Astrocyte of the spinal cord (primary cell): ENCODE results near the gene KREMEN2.

ENCODE experiments used
- DNase-seq: peaks from one replicate; pipeline ENCODE4 v3.0.0; 2011; ENCODE audit warnings: low read depth, low spot score
- H3K4me3 ChIP-seq: 2 replicates; pipeline ENCODE4 v1.5.1; 2011; ENCODE audit warnings: low read depth, mild to moderate bottlenecking, low read length, moderate library complexity
- CTCF ChIP-seq: IDR thresholded peaks from 2 replicates; pipeline ENCODE4 v1.5.1; 2012; ENCODE audit warnings: low read depth, mild to moderate bottlenecking, low read length, inconsistent platforms
- in situ Hi-C: cut with HindIII; loops from 2 replicates; pipeline ENCODE4 v1.10.0; 2017; ENCODE audit warnings: low sequenced_read_pairs

Gene KREMEN2

GRCh38 chr16:3009568-3010390, 45.7 kb downstream of the KREMEN2 start:
- no peak overlapping the region for H3K4me3 ChIP-seq
- in situ Hi-C loops, result no loop called here
- no peak for TF ChIP-seq CTCF
- no peak for DNase-seq

GRCh38 chr16:3010510-3010909, 46.4 kb downstream of the KREMEN2 start:
- DNase-seq, result no peak
- H3K4me3 ChIP-seq, result no peak overlapping the region
- in situ Hi-C loops, result no loop called here
- TF ChIP-seq CTCF, result no peak

GRCh38 chr16:3012246-3012645, 48.2 kb downstream of the KREMEN2 start:
- TF ChIP-seq CTCF, result no peak
- in situ Hi-C loops, result no loop called here
- H3K4me3 ChIP-seq, result no peak overlapping the region
- no peak for DNase-seq

GRCh38 chr16:3012828-3013420, 48.8 kb downstream of the KREMEN2 start, which contains the start of gene CLDN9:
Gene CLDN9, plus strand, starts transcription at chr16:3012923. Its CDS starts 440 bp downstream, at chr16:3013363.
- TF ChIP-seq CTCF, result no peak
- no peak within 1 kb of the TSS for H3K4me3 ChIP-seq
- DNase-seq, result no peak
- in situ Hi-C loops, result no loop called here

- no peak for TF ChIP-seq CTCF
- in situ Hi-C loops, result no loop called here
- no peak for DNase-seq
- H3K4me3 ChIP-seq, result no peak overlapping the region
These were observed 49.4 kb downstream of the KREMEN2 start for GRCh38 chr16:3013491-3013951.

- no peak for DNase-seq
- no peak for TF ChIP-seq CTCF
- in situ Hi-C loops, result no loop called here
- no peak overlapping the region for H3K4me3 ChIP-seq
These were observed 50.1 kb downstream of the KREMEN2 start for GRCh38 chr16:3013998-3014690.
